Mammary epithelial cell (primary cell): ENCODE measurements around the gene IRF4.

Source experiments
- CTCF ChIP-seq, 2 donors: IDR thresholded peaks in 1 of 2; conservative IDR thresholded peaks in 1 of 2; 2 replicates each; pipeline ENCODE4 v1.5.1; 2011 to 2012; ENCODE audit warnings: inconsistent platforms in 2 of 2, low read length in 2 of 2, mild to moderate bottlenecking in 2 of 2, control low read depth in 1 of 2, low read depth in 1 of 2; ENCODE audit not compliant: insufficient read depth in 1 of 2; ENCODE audit errors: extremely low read depth in 1 of 2
- EZH2 ChIP-seq: IDR thresholded peaks from 2 replicates; pipeline ENCODE4 v1.6.1; 2012; ENCODE audit warnings: low read length, inconsistent platforms, borderline replicate concordance

DNA sequence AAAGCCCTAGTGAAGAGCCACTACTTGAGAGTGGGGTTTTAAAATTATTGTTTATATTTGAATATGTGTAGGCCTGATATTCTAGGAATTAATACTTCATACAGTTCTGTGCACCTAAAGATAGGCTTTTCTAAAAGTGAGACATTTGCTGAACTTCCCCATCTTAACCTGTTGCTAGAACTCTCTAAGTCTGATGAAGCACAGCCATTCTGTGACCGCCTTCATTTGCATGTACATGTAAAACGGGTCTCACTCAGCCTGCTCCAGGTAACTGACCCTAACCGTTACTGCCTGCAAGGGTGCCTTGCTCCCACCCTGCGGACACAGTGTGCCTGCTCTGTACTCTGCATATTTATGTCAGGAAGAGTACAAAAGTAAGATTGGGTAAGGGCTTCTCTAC lies 44.3 kb upstream of the IRF4 start:
- TF ChIP-seq CTCF (conservative IDR thresholded peaks at IDR 0.05 in 1 of 2, IDR thresholded peaks at IDR 0.05 in 1 of 2; ENCODE audit: extremely low read depth in 1 of 2, insufficient read depth in 1 of 2, low read depth in 1 of 2, low read length in 2 of 2) (no peak), EZH2 (no peak)
